CD14-positive monocyte (primary cell): Measurements from ENCODE around the gene ABI3. TPM values are rescaled to one million over a fixed set of nuclear protein-coding genes. Genes with fewer than 3 reads are reported as not detected.

Experiments used
- DNase-seq, 3 donors: peaks; one replicate each; pipeline ENCODE4 v3.0.0-alpha.2; 2011 to 2022
- H2AFZ ChIP-seq: 2 replicates; pipeline ENCODE4 v1.6.0; 2012; ENCODE audit warnings: mild to moderate bottlenecking, low read depth, low read length, inconsistent platforms; ENCODE audit not compliant: insufficient read depth, poor library complexity, severe bottlenecking
- H3K27ac ChIP-seq, 2 donors: 1 replicate in 1 of 2; 2 replicates in 1 of 2; pipeline ENCODE4 v1.5.1; 2012 to 2013; ENCODE audit warnings: low read length in 2 of 2, control low read depth in 1 of 2, inconsistent platforms in 1 of 2, low read depth in 1 of 2, mild to moderate bottlenecking in 1 of 2
- H3K27me3 ChIP-seq, 2 donors: one replicate each; pipeline versions ENCODE4 v1.6.0 to v1.6.1; 2011 to 2013; ENCODE audit warnings: low read length in 2 of 2; ENCODE audit not compliant: control insufficient read depth in 2 of 2, insufficient read depth in 2 of 2
- H3K36me3 ChIP-seq, 2 donors: replicated peaks in 1 of 2; 1 replicate in 1 of 2; 2 replicates in 1 of 2; pipeline versions ENCODE4 v1.5.1 to v1.6.1; 2012 to 2013; ENCODE audit warnings: low read length in 2 of 2, control low read depth in 1 of 2, inconsistent platforms in 1 of 2, mild to moderate bottlenecking in 1 of 2; ENCODE audit not compliant: insufficient read depth in 2 of 2, control insufficient read depth in 1 of 2
- H3K4me1 ChIP-seq, 2 donors: 1 replicate in 1 of 2; 2 replicates in 1 of 2; pipeline versions ENCODE4 v1.5.1 to v1.6.1; 2012 to 2013; ENCODE audit warnings: low read length in 2 of 2, control low read depth in 1 of 2, inconsistent platforms in 1 of 2, mild to moderate bottlenecking in 1 of 2, moderate library complexity in 1 of 2; ENCODE audit not compliant: insufficient read depth in 2 of 2, control insufficient read depth in 1 of 2
- H3K4me2 ChIP-seq: replicated peaks from 2 replicates; pipeline ENCODE3; 2012; ENCODE audit warnings: low read length, moderate library complexity, mild to moderate bottlenecking; ENCODE audit not compliant: poor library complexity, severe bottlenecking; ENCODE audit errors: extremely low read depth
- H3K4me3 ChIP-seq, 3 experiments: fragments of 200-600 bp in 1 of 3; sonication (generic) in 1 of 3; replicated peaks in 1 of 3; 1 replicate in 2 of 3; 2 replicates in 1 of 3; pipeline ENCODE4 v1.5.1; 2011 to 2013; ENCODE audit warnings: low read length in 3 of 3, mild to moderate bottlenecking in 3 of 3, control low read depth in 2 of 3, low read depth in 2 of 3, inconsistent platforms in 1 of 3, moderate library complexity in 1 of 3
- H3K79me2 ChIP-seq: 2 replicates; pipeline ENCODE4 v1.6.0; 2012; ENCODE audit warnings: mild to moderate bottlenecking, control low read depth, inconsistent platforms, low read length, moderate library complexity; ENCODE audit not compliant: insufficient read depth
- H3K9ac ChIP-seq: 2 replicates; pipeline ENCODE4 v1.6.0; 2017; ENCODE audit warnings: low read length, mild to moderate bottlenecking; ENCODE audit not compliant: insufficient read depth, poor library complexity, severe bottlenecking
- H3K9me3 ChIP-seq, 2 donors: replicated peaks in 1 of 2; 1 replicate in 1 of 2; 2 replicates in 1 of 2; pipeline versions ENCODE4 v1.5.1 to v1.6.1; 2012 to 2013; ENCODE audit warnings: low read length in 2 of 2, control low read depth in 1 of 2; ENCODE audit not compliant: control insufficient read depth in 1 of 2, insufficient read depth in 1 of 2
- H4K20me1 ChIP-seq: 2 replicates; pipeline ENCODE4 v1.6.0; 2012; ENCODE audit warnings: mild to moderate bottlenecking, low read length, control low read depth, moderate library complexity; ENCODE audit not compliant: insufficient read depth
- H3K27ac Mint-ChIP-seq, 7 donors: one replicate each; pipeline ENCODE4 v1.8.0; 2020; ENCODE audit warnings: mild to moderate bottlenecking in 7 of 7, mixed read lengths in 7 of 7, moderate library complexity in 6 of 7, inconsistent platforms in 2 of 7
- H3K27me3 Mint-ChIP-seq, 3 donors: one replicate each; pipeline ENCODE4 v1.8.0; 2021 to 2022; ENCODE audit warnings: low read depth in 3 of 3, mild to moderate bottlenecking in 3 of 3, mixed read lengths in 3 of 3, moderate library complexity in 3 of 3, inconsistent platforms in 1 of 3
- H3K36me3 Mint-ChIP-seq, 2 donors: one replicate each; pipeline ENCODE4 v1.8.0; 2020; ENCODE audit warnings: mixed read lengths in 2 of 2, inconsistent platforms in 1 of 2, mild to moderate bottlenecking in 1 of 2
- H3K4me1 Mint-ChIP-seq: one replicate; pipeline ENCODE4 v1.8.0; 2020; ENCODE audit warnings: mild to moderate bottlenecking, mixed read lengths
- H3K4me3 Mint-ChIP-seq, 2 donors: one replicate each; pipeline ENCODE4 v1.8.0; 2020; ENCODE audit warnings: mild to moderate bottlenecking in 2 of 2, mixed read lengths in 2 of 2, moderate library complexity in 1 of 2
- H3K9me3 Mint-ChIP-seq, 7 donors: one replicate each; pipeline ENCODE4 v1.8.0; 2020 to 2022; ENCODE audit warnings: mixed read lengths in 7 of 7, mild to moderate bottlenecking in 6 of 7, moderate library complexity in 6 of 7, inconsistent platforms in 2 of 7
- CTCF ChIP-seq: fragments of 200-600 bp; IDR thresholded peaks from one replicate; pipeline ENCODE4 v1.8.0; 2022; ENCODE audit warnings: antibody characterized with exemption, mild to moderate bottlenecking
- WGBS: methylation state at CpG from one replicate; pipeline ENCODE4 v1.1.5; 2013; ENCODE audit warnings: missing lambda C conversion rate; ENCODE audit not compliant: insufficient coverage; 5-methylcytosine and 5-hydroxymethylcytosine counted together
- intact Hi-C, 2 donors: fragments of 100-400 bp; cut with micrococcal nuclease; formaldehyde crosslinking; loops; one replicate each; pipeline versions ENCODE4 v1.15.0 to v1.15.1; 2023
- polyA plus RNA-seq, 3 donors: library from polyadenylated mRNA; depleted of rRNA in 1 of 3; unstranded in 2 of 3; stranded (reverse) in 1 of 3; fragments of 300-500 nt in 2 of 3; fragments of >200 nt in 1 of 3; fragmentation: Illumina TruSeq in 2 of 3; gene quantifications; 1 replicate in 2 of 3; 2 replicates in 1 of 3; pipeline ENCODE4 v1.2.3, GENCODE V29; 2012 to 2021

The ABI3 gene
- polyA plus RNA-seq, 3 donors, result 43.2 to 90.6 (median 73.2) TPM

GRCh38 chr17:49225554-49226236 lies 15.2 kb downstream of the ABI3 start:
- peaks cover 18% of the 10 kb centered on the region for H4K20me1 ChIP-seq
- peaks cover 21 to 53% of the 10 kb centered on the region in 2 donors for H3K27me3 ChIP-seq
- peaks cover 0 to 5% of the 10 kb centered on the region in 2 donors for H3K9me3 ChIP-seq
- Mint-ChIP-seq H3K36me3 (peaks cover 32% of the 10 kb centered on the region in 2 donors), H3K9me3 (peaks cover 0 to 13% (median 7%) of the 10 kb centered on the region in 7 donors), H3K27me3 (peaks cover 50 to 79% (median 60%) of the 10 kb centered on the region in 3 donors), H3K27ac (no peak overlapping the region), H3K4me1 (peaks cover 53% of the 10 kb centered on the region), H3K4me3 (peak overlapping the region in 1 of 2 donors; percentile 92)
- no peak overlapping the region for H3K9ac ChIP-seq
- TF ChIP-seq CTCF, result no peak
- no peak for DNase-seq
- peaks cover 39 to 60% of the 10 kb centered on the region in 2 donors for H3K4me1 ChIP-seq
- peak overlapping the region; percentile 76 for H3K4me2 ChIP-seq
- WGBS, result 95% methylated on average over 4 of the region's 8 CpGs
- intact Hi-C loops, result loop anchor here (2.0 to 5.0 kb wide), 2 partner anchors 45 to 67 kb away; no protein-coding TSS in a partner anchor
- no peak overlapping the region for H3K27ac ChIP-seq
- H2AFZ ChIP-seq, result no peak overlapping the region
- H3K36me3 ChIP-seq, result peaks cover 13 to 19% of the 10 kb centered on the region in 2 donors
- no peaks in the 10 kb centered on the region for H3K79me2 ChIP-seq
- H3K4me3 ChIP-seq, result no peak overlapping the region

DNA sequence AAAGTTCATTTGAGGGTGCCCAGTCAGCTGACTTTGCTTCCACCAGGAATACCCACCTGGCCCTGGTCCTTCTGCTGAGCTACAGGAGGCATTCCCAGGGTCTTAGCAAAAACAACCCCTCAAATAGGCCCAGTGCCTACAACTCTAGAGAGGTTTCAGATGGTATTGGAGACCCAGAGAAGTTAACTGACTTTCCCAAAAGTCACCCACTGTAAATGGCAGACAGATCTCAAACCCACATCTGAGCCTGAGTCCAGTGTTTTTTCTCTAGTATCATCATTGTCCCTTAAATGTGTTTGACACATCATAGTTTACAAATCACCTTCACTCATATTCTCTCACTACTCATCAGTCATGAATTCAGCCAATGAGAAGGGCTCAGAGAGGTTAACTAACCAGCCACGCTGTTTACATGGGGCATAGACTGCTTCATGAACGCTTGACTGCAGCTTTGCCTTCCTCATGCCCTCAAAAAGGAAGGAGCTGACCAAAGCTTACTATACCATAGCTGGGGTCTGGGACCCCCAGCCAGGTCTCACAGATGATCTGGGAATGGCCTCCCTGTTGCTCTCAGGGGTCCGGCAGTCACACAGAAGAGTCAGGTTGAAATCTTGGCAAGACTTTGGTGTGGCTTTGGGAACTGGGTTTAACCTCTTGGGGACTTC lies 16.4 kb downstream of the ABI3 start:
- H3K27me3 ChIP-seq, result peaks cover 21 to 63% of the 10 kb centered on the region in 2 donors
- no peak overlapping the region for H3K4me3 ChIP-seq
- H3K36me3 ChIP-seq, result peaks cover 11 to 12% of the 10 kb centered on the region in 2 donors
- no peak overlapping the region for H3K4me2 ChIP-seq
- H3K27ac ChIP-seq, result no peak overlapping the region
- DNase-seq, result no peak
- WGBS, result 73% methylated on average over 3 of the region's 3 CpGs
- no peak for TF ChIP-seq CTCF
- H3K4me1 ChIP-seq, result peaks cover 47 to 65% of the 10 kb centered on the region in 2 donors
- H3K27ac Mint-ChIP-seq, result peak overlapping the region in 2 of 7 donors; percentile 30 to 39
- H3K9me3 Mint-ChIP-seq, result peaks cover 0 to 13% (median 7%) of the 10 kb centered on the region in 7 donors
- peaks cover 18% of the 10 kb centered on the region for H4K20me1 ChIP-seq
- H3K27me3 Mint-ChIP-seq, result peaks cover 53 to 86% (median 67%) of the 10 kb centered on the region in 3 donors
- intact Hi-C loops, result loop anchor here (1.0 to 5.0 kb wide), 3 partner anchors 46 to 65 kb away; no protein-coding TSS in a partner anchor
- no peak overlapping the region for H2AFZ ChIP-seq
- peaks cover 26 to 30% of the 10 kb centered on the region in 2 donors for H3K36me3 Mint-ChIP-seq
- H3K4me3 Mint-ChIP-seq, result peak overlapping the region in 1 of 2 donors; percentile 7
- H3K79me2 ChIP-seq, result no peaks in the 10 kb centered on the region
- H3K9ac ChIP-seq, result no peak overlapping the region
- peaks cover 0 to 5% of the 10 kb centered on the region in 2 donors for H3K9me3 ChIP-seq
- H3K4me1 Mint-ChIP-seq, result peaks cover 61% of the 10 kb centered on the region
